WTC11 (cell line): ENCODE results near the gene CIPC. TPM values are rescaled to one million over a fixed set of nuclear protein-coding genes. Genes with fewer than 3 reads are reported as not detected.

Source experiments
- ATAC-seq: fragments of 200-7000 bp; cut with Tn5 transposase; 2 replicates; pipeline ENCODE4 v1.10.0; 2021; ENCODE audit warnings: mild to moderate bottlenecking, moderate library complexity
- CTCF ChIA-PET: fragments of 300-600 bp; sonication (Branson Sonifier 250); formaldehyde crosslinking; loops from one replicate; lab custom pipeline; 2021; ENCODE audit warnings: antibody characterized with exemption; lab: Charles Lee
- POLR2A ChIA-PET: fragments of 350-600 bp; sonication (Branson Sonifier 250); formaldehyde crosslinking; loops from one replicate; lab custom pipeline; 2021; ENCODE audit warnings: antibody characterized with exemption; lab: Charles Lee
- DNase-seq: peaks from one replicate; pipeline ENCODE4 v3.0.0; 2021; ENCODE audit warnings: low spot score
- H3K27ac Mint-ChIP-seq: 2 replicates; pipeline ENCODE4 v1.8.0; 2021; ENCODE audit warnings: mixed read lengths
- H3K27me3 Mint-ChIP-seq: 2 replicates; pipeline ENCODE4 v1.8.0; 2021; ENCODE audit warnings: low read depth, mild to moderate bottlenecking, moderate library complexity, mixed read lengths
- H3K36me3 Mint-ChIP-seq: 2 replicates; pipeline ENCODE4 v1.8.0; 2021; ENCODE audit warnings: mixed read lengths
- H3K4me1 Mint-ChIP-seq: 2 replicates; pipeline ENCODE4 v1.8.0; 2022; ENCODE audit warnings: mixed read lengths
- H3K4me3 Mint-ChIP-seq: 2 replicates; pipeline ENCODE4 v1.8.0; 2021; ENCODE audit warnings: mild to moderate bottlenecking, moderate library complexity, mixed read lengths
- H3K9me3 Mint-ChIP-seq: 2 replicates; pipeline ENCODE4 v1.8.0; 2021; ENCODE audit warnings: mixed read lengths
- ATF6 ChIP-seq: sonication (generic); formaldehyde crosslinking; IDR thresholded peaks from 2 replicates; pipeline ENCODE4 v1.8.1; 2023; ENCODE audit warnings: mild to moderate bottlenecking, missing genetic modification reagents
- CREB1 ChIP-seq: sonication (generic); formaldehyde crosslinking; IDR thresholded peaks from 2 replicates; pipeline ENCODE4 v1.8.0; 2023; ENCODE audit warnings: mild to moderate bottlenecking, missing genetic modification reagents
- ELF4 ChIP-seq: sonication (generic); formaldehyde crosslinking; IDR thresholded peaks from 2 replicates; pipeline ENCODE4 v1.8.1; 2022; ENCODE audit warnings: low read depth, mild to moderate bottlenecking, moderate library complexity, missing genetic modification reagents
- FOXP1 ChIP-seq: sonication (generic); formaldehyde crosslinking; IDR thresholded peaks from 2 replicates; pipeline ENCODE4 v1.8.0; 2022; ENCODE audit warnings: missing genetic modification reagents, mild to moderate bottlenecking, moderate library complexity, borderline replicate concordance
- GABPB1 ChIP-seq: sonication (generic); formaldehyde crosslinking; IDR thresholded peaks from 2 replicates; pipeline ENCODE4 v1.8.1; 2023; ENCODE audit warnings: mild to moderate bottlenecking, missing genetic modification reagents
- GTF2I ChIP-seq: fragments of 250-450 bp; sonication (Bioruptor Pico); conservative IDR thresholded peaks from 2 replicates; pipeline ENCODE4 v1.4.0; 2021; ENCODE audit warnings: mild to moderate bottlenecking
- HMGA2 ChIP-seq: fragments of 250-450 bp; sonication (Bioruptor Pico); IDR thresholded peaks from 2 replicates; pipeline ENCODE4 v1.4.0; 2021; ENCODE audit warnings: mild to moderate bottlenecking, moderate library complexity
- IRF1 ChIP-seq: sonication (generic); formaldehyde crosslinking; IDR thresholded peaks from 2 replicates; pipeline ENCODE4 v1.8.0; 2023; ENCODE audit warnings: missing genetic modification reagents
- MLX ChIP-seq: sonication (generic); formaldehyde crosslinking; IDR thresholded peaks from 2 replicates; pipeline ENCODE4 v1.8.1; 2023; ENCODE audit warnings: mild to moderate bottlenecking, missing genetic modification reagents, moderate library complexity
- NFATC4 ChIP-seq: fragments of 250-450 bp; sonication (Bioruptor Pico); IDR thresholded peaks from 2 replicates; pipeline ENCODE4 v1.9.0; 2021; ENCODE audit warnings: mild to moderate bottlenecking
- NFE2L1 ChIP-seq: sonication (generic); formaldehyde crosslinking; IDR thresholded peaks from 2 replicates; pipeline ENCODE4 v1.8.1; 2023; ENCODE audit warnings: missing genetic modification reagents
- NR2C2 ChIP-seq: sonication (generic); formaldehyde crosslinking; IDR thresholded peaks from 2 replicates; pipeline ENCODE4 v1.8.0; 2022; ENCODE audit warnings: mild to moderate bottlenecking, missing genetic modification reagents
- NR3C1 ChIP-seq: sonication (generic); formaldehyde crosslinking; conservative IDR thresholded peaks from 2 replicates; pipeline ENCODE4 v1.8.1; 2023; ENCODE audit warnings: low read depth, mild to moderate bottlenecking, missing genetic modification reagents
- PREB ChIP-seq: sonication (generic); formaldehyde crosslinking; IDR thresholded peaks from 2 replicates; pipeline ENCODE4 v1.8.1; 2022; ENCODE audit warnings: mild to moderate bottlenecking, missing genetic modification reagents, moderate library complexity, borderline replicate concordance
- RORB ChIP-seq: fragments of 250-450 bp; sonication (Bioruptor Pico); IDR thresholded peaks from 2 replicates; pipeline ENCODE4 v1.9.0; 2021; ENCODE audit warnings: mild to moderate bottlenecking
- TCF7 ChIP-seq: sonication (generic); formaldehyde crosslinking; IDR thresholded peaks from 2 replicates; pipeline ENCODE4 v1.8.0; 2022; ENCODE audit warnings: mild to moderate bottlenecking, low read depth, missing genetic modification reagents, moderate library complexity
- USF2 ChIP-seq: sonication (generic); formaldehyde crosslinking; IDR thresholded peaks from 2 replicates; pipeline ENCODE4 v1.8.1; 2023; ENCODE audit warnings: mild to moderate bottlenecking, missing genetic modification reagents, moderate library complexity
- ZBTB21 ChIP-seq: sonication (generic); formaldehyde crosslinking; IDR thresholded peaks from 2 replicates; pipeline ENCODE4 v1.8.1; 2023; ENCODE audit warnings: mild to moderate bottlenecking, missing genetic modification reagents, borderline replicate concordance
- ZNF121 ChIP-seq: sonication (generic); formaldehyde crosslinking; IDR thresholded peaks from 2 replicates; pipeline ENCODE4 v1.8.0; 2023; ENCODE audit warnings: missing genetic modification reagents
- ZNF281 ChIP-seq: sonication (generic); formaldehyde crosslinking; IDR thresholded peaks from 2 replicates; pipeline ENCODE4 v1.8.0; 2023; ENCODE audit warnings: mild to moderate bottlenecking, missing genetic modification reagents
- ZNF532 ChIP-seq: fragments of 250-450 bp; sonication (Bioruptor Pico); IDR thresholded peaks from 2 replicates; pipeline ENCODE4 v1.9.0; 2021; ENCODE audit warnings: mild to moderate bottlenecking, borderline replicate concordance
- total RNA-seq: library from RNA; stranded (reverse); gene quantifications from 3 replicates; pipeline ENCODE4 v1.2.3, GENCODE V29; 2021

Gene CIPC
- total RNA-seq, 1 experiment from 2014 or later, result 25.4 TPM

GRCh38 chr14:77084985-77085384, 13.1 kb upstream of the CIPC start:
- peaks cover 12% of the 10 kb centered on the region for H3K9me3 Mint-ChIP-seq
- H3K4me1 Mint-ChIP-seq, result peaks cover 49% of the 10 kb centered on the region
- H3K4me3 Mint-ChIP-seq, result no peak overlapping the region
- H3K36me3 Mint-ChIP-seq, result peaks cover 5% of the 10 kb centered on the region
- POLR2A ChIA-PET, result interaction anchor here (1.8 kb wide), 1 partner anchor 9 kb away, joined by 6 read pairs; no protein-coding TSS in a partner anchor
- H3K27ac Mint-ChIP-seq, result peak overlapping the region; percentile 44
- H3K27me3 Mint-ChIP-seq, result no peaks in the 10 kb centered on the region; the same call in 1 of the 2 replicates
- no peak for TF ChIP-seq NFE2L1 (CRISPR knock-in tag)
- no peak for TF ChIP-seq ELF4 (CRISPR knock-in tag)
- no peak for TF ChIP-seq GTF2I (CRISPR knock-in tag)
- TF ChIP-seq USF2 (CRISPR knock-in tag), result no peak
- no peak for TF ChIP-seq ATF6 (CRISPR knock-in tag)
- no peak for TF ChIP-seq CREB1
- TF ChIP-seq HMGA2 (CRISPR knock-in tag), result no peak
- no peak for TF ChIP-seq RORB (CRISPR knock-in tag)
- TF ChIP-seq ZNF532, result no peak
- TF ChIP-seq NR3C1 (CRISPR knock-in tag), result no peak
- no peak for TF ChIP-seq MLX (CRISPR knock-in tag)
- TF ChIP-seq PREB (CRISPR knock-in tag), result no peak
- no peak for TF ChIP-seq NFATC4
- no peak for TF ChIP-seq ZNF121 (CRISPR knock-in tag)
- no peak for TF ChIP-seq TCF7 (CRISPR knock-in tag)
- TF ChIP-seq, all 79 proteins: peak for 0
- CTCF ChIA-PET, result interaction anchor here (1.0 to 3.5 kb wide), 11 partner anchors 9 to 300 kb away, joined by 3 to 50 read pairs (median 5); partner anchors contain the start of gene CIPC
- DNase-seq (no peak), ATAC-seq (no peak)

GRCh38 chr14:77085538-77085937, 12.5 kb upstream of the CIPC start:
- POLR2A ChIA-PET, result interaction anchor here (0.5 to 1.8 kb wide), 4 partner anchors 9 to 1922 kb away, joined by 3 to 6 read pairs (median 4); no protein-coding TSS in a partner anchor
- peaks cover 10% of the 10 kb centered on the region; the same call in 1 of the 2 replicates for H3K9me3 Mint-ChIP-seq
- peaks cover 49% of the 10 kb centered on the region for H3K4me1 Mint-ChIP-seq
- peaks cover 3% of the 10 kb centered on the region; the same call in 1 of the 2 replicates for H3K36me3 Mint-ChIP-seq
- ATAC-seq (no peak), DNase-seq (no peak)
- no peak overlapping the region for H3K4me3 Mint-ChIP-seq
- CTCF ChIA-PET, result interaction anchor here (1.0 to 3.5 kb wide), 16 partner anchors 10 to 301 kb away, joined by 3 to 50 read pairs (median 5); partner anchors contain the start of gene CIPC
- H3K27ac Mint-ChIP-seq, result peak overlapping the region; percentile 44
- no peaks in the 10 kb centered on the region; the same call in none of the 2 replicates for H3K27me3 Mint-ChIP-seq
- no peak for TF ChIP-seq ELF4 (CRISPR knock-in tag)
- no peak for TF ChIP-seq GABPB1 (CRISPR knock-in tag)
- TF ChIP-seq PREB (CRISPR knock-in tag), result no peak
- no peak for TF ChIP-seq NR2C2 (CRISPR knock-in tag)
- no peak for TF ChIP-seq ZNF281 (CRISPR knock-in tag)
- no peak for TF ChIP-seq IRF1 (CRISPR knock-in tag)
- TF ChIP-seq ZBTB21 (CRISPR knock-in tag), result no peak
- no peak for TF ChIP-seq FOXP1
